ENCODE results near the gene ABI3.
"Not testable (repeated sequence)": the region's sequence is repeated elsewhere in the genome, so short reads cannot be mapped to it uniquely, and the experiment has no call there.

The ABI3 gene

GRCh38 chr17:49252148-49252695 is 41.7 kb downstream of the ABI3 start:
- DNase-seq (ENCODE audit: low read depth, low spot score) = no peak

GRCh38 chr17:49254066-49254465 is 43.6 kb downstream of the ABI3 start:
- no peak for DNase-seq (ENCODE audit: low read depth, low spot score)

GRCh38 chr17:49255125-49255524 is 44.6 kb downstream of the ABI3 start:
- DNase-seq (ENCODE audit: low read depth, low spot score) = no peak

GRCh38 chr17:49258394-49258793 is 47.9 kb downstream of the ABI3 start:
- DNase-seq (ENCODE audit: low read depth, low spot score) = no peak

- DNase-seq (ENCODE audit: low read depth, low spot score) = no peak
Measured at GRCh38 chr17:49259663-49260010, 49.1 kb downstream of the ABI3 start.

- DNase-seq (ENCODE audit: low read depth, low spot score) = peak; percentile 28
Measured at GRCh38 chr17:49260011-49260816, 49.7 kb downstream of the ABI3 start.

GRCh38 chr17:49260817-49261291 is 50.3 kb downstream of the ABI3 start:
- DNase-seq (ENCODE audit: low read depth, low spot score) = no peak

- DNase-seq (ENCODE audit: low read depth, low spot score) = not testable (repeated sequence)
Measured at GRCh38 chr17:49261540-49261939, 51.0 kb downstream of the ABI3 start.

GRCh38 chr17:49266233-49266632 is 55.7 kb downstream of the ABI3 start:
- DNase-seq (ENCODE audit: low read depth, low spot score) = no peak

GRCh38 chr17:49267912-49268311 is 57.4 kb downstream of the ABI3 start:
- no peak for DNase-seq (ENCODE audit: low read depth, low spot score)

- DNase-seq (ENCODE audit: low read depth, low spot score) = no peak
Measured at GRCh38 chr17:49269356-49269755, 58.8 kb downstream of the ABI3 start.
